Eye (tissue), 1 donor: ENCODE measurements around the gene TEPSIN.

Experiments used
- DNase-seq: peaks from one replicate; pipeline ENCODE4 v3.0.0-alpha.2; 2015

Gene TEPSIN

DNA sequence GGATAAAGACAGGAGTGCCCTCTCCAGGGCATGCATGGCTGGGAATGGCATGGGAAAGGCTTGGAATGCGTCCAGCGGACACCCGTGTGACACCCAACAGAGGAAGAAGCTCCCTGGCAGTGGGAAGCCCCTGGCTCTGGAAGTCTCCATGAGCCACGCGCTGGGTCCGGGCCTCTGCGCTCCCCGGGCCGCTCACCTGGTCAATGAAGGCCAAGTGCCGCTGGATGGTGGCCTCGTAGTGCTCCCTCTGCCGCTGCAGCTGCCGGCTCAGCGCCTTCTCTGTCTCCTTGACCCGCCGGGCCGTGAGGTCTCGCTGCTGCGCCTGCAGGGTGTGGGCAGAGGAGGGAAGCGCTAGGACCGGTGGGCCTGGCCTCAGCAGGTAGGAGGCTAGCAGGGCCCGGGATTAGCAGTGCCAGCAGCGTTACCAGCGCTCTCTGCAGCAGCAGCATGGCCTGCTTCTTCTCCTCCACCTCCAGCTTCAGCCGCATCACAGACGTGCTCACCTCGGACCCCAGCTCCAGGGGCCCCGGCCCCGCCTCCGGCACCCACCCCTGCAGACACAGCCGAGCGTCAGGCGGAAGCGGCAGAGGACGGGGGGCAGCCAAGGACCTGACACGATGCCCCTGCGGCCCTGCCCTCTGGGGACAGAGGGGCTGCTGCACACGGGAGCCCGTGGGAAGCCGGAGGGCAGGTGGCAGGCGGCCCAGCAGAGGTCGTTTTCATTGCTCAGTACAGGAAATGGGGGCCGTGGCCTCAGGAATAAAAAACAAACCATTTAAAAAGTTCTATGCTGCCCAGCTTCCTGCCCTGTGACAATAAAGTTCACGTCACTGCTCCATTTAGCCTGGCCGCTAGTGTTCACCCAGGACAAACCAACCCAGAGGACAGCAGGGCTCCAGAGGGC is 42.1 kb downstream of the TEPSIN start:
- no peak for DNase-seq

- DNase-seq: no peak
Observed at GRCh38 chr17:81195941-81196495, 42.8 kb downstream of the TEPSIN start.

GRCh38 chr17:81194941-81195901 is 43.6 kb downstream of the TEPSIN start:
- DNase-seq: no peak

GRCh38 chr17:81194225-81194760 is 44.6 kb downstream of the TEPSIN start:
- no peak for DNase-seq

GRCh38 chr17:81193470-81194224 is 45.2 kb downstream of the TEPSIN start:
- no peak for DNase-seq

DNA sequence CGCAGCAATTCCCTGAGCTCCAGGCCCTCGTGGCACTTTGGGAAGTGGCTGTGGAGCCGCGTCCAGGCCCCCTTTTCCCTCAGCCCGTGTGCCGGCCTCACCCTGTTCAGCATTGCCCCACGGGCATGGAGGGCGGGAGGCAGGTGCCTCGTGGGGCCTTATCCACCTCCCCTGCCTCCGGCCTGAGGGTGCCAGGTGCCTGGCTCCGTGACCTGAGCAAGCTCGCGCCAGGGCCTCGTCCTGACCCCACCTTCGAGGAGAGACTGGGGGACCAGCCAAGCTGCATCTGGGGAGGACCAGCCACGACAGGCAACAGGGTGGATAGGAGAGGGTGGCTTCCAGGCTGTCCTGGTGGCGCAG is 45.8 kb downstream of the TEPSIN start:
- no peak for DNase-seq

GRCh38 chr17:81192386-81193050 is 46.3 kb downstream of the TEPSIN start:
- DNase-seq: no peak

GRCh38 chr17:81191646-81192045 is 47.2 kb downstream of the TEPSIN start:
- DNase-seq: no peak

DNA sequence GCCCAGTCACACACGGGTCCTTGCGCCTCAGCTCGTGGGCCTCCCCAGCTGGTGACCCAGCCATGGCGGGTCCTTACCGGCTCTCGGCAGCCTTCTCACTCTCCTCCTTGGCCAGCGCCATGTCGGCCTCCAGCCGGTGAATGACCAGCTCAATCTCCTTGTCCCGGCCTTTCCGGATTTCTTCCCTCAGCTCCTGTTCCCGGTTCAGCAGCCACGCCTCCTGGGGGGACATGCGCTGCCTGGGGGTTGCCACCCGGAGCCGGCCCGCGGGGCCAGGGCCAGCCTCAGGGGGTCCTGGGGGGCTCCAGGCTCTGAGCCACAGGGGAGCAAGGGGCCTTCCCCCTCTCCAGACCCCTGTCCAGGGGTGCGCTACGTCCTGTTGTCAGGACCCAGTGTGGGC is 47.7 kb downstream of the TEPSIN start:
- no peak for DNase-seq

DNA sequence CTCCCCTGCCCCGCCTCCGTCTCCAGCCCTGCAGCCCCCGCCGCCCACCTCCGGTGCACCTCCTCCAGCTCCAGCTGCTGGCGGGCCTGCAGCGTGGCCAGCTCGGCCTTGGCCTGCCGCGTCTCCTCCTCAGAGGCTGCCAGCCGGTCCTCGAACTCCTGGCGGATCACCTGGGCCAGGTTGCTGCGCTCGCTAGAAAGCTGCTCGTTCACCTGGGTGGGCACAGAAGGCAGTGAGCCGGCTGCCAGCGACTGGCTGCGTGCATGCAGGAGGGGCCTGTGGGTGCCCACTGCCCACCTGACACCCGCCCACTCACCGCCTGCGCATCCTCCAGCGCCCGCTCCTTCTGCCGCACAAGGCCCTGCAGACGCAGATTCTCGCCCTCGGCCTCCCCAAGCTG is 48.3 kb downstream of the TEPSIN start:
- no peak for DNase-seq

DNA sequence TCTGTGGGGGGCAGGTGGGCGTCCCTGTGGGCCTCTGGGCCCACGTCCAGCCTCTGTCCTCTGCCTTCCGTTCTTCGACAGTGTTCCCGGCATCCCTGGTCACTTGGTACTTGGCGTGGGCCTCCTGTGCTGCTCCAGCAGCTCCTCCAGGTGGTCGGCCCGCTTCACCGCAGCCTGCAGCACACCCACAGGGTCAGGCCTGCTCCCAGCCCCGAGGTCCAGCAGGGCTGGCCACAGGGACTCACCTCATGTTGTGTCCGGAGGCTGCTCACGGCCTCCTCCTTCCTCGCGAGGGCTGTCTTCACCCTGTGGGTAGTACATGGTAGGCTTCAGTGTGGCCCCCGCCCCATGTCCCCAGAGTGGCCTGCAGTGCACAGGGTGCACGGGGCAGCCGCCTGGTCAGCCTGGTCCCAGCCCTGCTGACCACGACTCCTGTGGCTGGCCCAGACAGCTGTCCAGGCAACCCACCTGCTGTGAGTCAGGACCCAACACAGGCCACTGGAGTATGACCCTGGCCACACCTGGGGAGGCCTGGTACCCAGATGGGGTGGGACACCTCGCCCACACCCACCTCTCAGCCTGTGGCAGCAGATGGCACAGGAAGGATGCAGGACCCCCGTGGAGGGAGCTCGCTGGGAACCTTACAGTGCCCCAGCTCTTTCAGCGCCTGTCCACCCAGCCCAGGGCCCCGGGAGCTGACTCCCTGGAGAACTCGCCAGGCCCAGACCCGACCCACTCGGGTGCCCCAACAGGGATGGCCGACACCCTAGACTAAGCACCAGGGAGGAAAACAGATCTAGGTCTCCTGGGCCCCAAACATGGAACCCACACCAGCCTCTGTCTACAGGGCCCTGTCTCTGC is 49.0 kb downstream of the TEPSIN start:
- DNase-seq: no peak

GRCh38 chr17:81189016-81189415 is 49.8 kb downstream of the TEPSIN start:
- no peak for DNase-seq

GRCh38 chr17:81188491-81188840 is 50.4 kb downstream of the TEPSIN start:
- no peak for DNase-seq

GRCh38 chr17:81187586-81188490 is 51.0 kb downstream of the TEPSIN start:
- no peak for DNase-seq

- no peak for DNase-seq
Observed at GRCh38 chr17:81187120-81187519, 51.7 kb downstream of the TEPSIN start.

GRCh38 chr17:81186203-81186602 is 52.7 kb downstream of the TEPSIN start:
- DNase-seq: no peak

DNA sequence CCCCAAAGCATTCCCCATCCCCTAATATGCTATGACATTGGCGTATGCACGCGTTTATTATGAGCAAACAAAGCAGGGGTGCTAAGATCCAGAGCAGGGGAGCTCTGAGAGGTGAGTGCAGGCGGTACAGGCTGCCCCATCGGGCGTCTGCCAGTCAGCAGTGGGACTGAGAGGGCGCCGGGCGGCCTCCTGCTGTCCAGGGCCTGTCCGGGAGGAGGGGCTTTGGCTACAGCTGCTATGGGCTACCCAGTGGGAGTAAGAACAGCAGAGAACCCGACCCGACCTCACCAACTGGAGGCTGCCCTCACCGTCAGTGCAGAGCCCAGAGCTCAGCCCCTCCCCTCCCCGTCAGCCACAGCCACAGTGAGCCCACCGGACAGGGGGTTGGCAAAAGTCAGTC is 54.3 kb downstream of the TEPSIN start:
- DNase-seq: peak; percentile 64

DNA sequence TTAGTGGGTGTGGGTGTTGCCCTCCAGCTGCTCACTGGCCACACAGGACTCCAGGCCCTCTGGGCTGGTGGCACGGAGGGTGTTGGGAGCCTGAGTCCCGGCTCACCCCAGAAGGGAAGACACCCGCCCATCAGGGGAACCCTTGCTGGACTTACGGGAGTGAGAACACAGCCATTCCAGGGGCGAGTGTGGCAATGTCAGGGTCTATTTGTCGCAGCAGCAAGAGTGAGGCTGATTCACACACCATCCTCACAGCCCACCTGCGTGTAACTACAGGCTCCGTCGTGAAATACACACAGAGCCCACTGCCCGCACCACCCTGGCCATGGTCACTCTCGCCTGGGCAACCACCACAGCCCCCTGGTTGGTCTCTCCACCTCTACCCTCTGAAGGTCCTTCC is 55.0 kb downstream of the TEPSIN start:
- no peak for DNase-seq

DNA sequence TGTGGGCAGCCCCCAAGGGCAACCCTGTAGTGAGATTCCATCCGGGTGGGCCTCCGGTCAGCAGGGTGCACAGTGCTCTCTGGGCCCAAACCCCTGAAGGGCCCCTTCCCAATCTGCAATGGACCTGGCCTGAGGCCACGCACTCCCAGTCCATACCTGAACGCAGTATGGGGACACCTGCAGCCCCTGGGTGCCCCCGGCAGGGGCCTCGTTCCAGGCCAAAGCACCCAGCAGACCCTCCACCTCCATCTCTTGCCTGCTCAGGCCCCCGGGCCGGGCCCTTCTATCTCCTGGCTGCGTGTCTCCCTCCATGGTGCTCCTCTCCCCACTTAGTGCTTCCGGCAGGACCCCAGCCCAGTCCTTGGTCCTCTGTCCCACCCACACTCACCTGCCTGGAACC is 55.5 kb downstream of the TEPSIN start:
- DNase-seq: no peak

- DNase-seq: no peak
Observed at GRCh38 chr17:81182596-81182995, 56.3 kb downstream of the TEPSIN start.
